K562 (cell line): ENCODE measurements around the gene CSMD2. TPM values are rescaled to one million over a fixed set of nuclear protein-coding genes. Genes with fewer than 3 reads are reported as not detected.

Experiments used
- ATAC-seq: fragments of 200-7000 bp; cut with Tn5 transposase; 3 replicates; pipeline ENCODE4 v1.9.1; 2020; ENCODE audit warnings: moderate library complexity
- BruUV-seq: library from RNA; stranded (reverse); fragments of 400-500 nt; replicated peaks from 2 replicates; lab custom pipeline; 2021; lab: Mats Ljungman, UMichigan
- CTCF ChIA-PET: fragments of 300-600 bp; formaldehyde crosslinking; extraction: SDS; loops from one replicate; lab custom pipeline; 2021; ENCODE audit warnings: low intra/inter-chr PET ratio; lab: Yijun Ruan, JAX
- POLR2A ChIA-PET: fragments of 300-600, 350-650 bp; sonication (Branson Sonifier 250); formaldehyde crosslinking; extraction: SDS; loops from one replicate; lab custom pipeline; 2021; ENCODE audit warnings: antibody characterized with exemption, inconsistent platforms; lab: Yijun Ruan, JAX
- DNase-seq, 4 experiments: peaks; one replicate each; pipeline versions ENCODE4 v3.0.0 to v3.0.0-alpha.2; 2011 to 2018; ENCODE audit warnings: low spot score in 3 of 4, mixed read lengths in 3 of 4; ENCODE audit errors: extremely low read depth in 1 of 4
- FAIRE-seq: peaks from 2 replicates; lab custom pipeline; 2011; peaks lifted over from hg19 to GRCh38; lab: Jason Lieb, UNC
- H2AFZ ChIP-seq: 2 replicates; pipeline ENCODE4 v1.6.0; 2011; ENCODE audit warnings: low read depth, low read length, control low read depth, inconsistent platforms
- H3K27ac ChIP-seq: fragments of 200-600 bp; 3 replicates; pipeline ENCODE4 v1.8.0; 2011; ENCODE audit warnings: low read depth, mild to moderate bottlenecking, control low read depth, inconsistent platforms, low read length, moderate library complexity, mixed read lengths; ENCODE audit errors: extremely low read depth
- H3K27me3 ChIP-seq, 2 experiments: fragments of 300-600 bp in 1 of 2; 2 replicates in 1 of 2; 3 replicates in 1 of 2; pipeline versions ENCODE4 v1.6.0 to v1.8.0; 2011; ENCODE audit warnings: inconsistent platforms in 2 of 2, low read length in 2 of 2, mild to moderate bottlenecking in 1 of 2, mixed read lengths in 1 of 2, moderate library complexity in 1 of 2; ENCODE audit not compliant: control insufficient read depth in 2 of 2, insufficient read depth in 2 of 2
- H3K36me3 ChIP-seq: fragments of 300-600 bp; 3 replicates; pipeline ENCODE4 v1.8.0; 2011; ENCODE audit warnings: mild to moderate bottlenecking, low read length, inconsistent platforms; ENCODE audit not compliant: control insufficient read depth, insufficient read depth
- H3K4me1 ChIP-seq, 2 experiments: fragments of 200-600 bp in 1 of 2; replicated peaks in 1 of 2; 2 replicates in 1 of 2; 3 replicates in 1 of 2; pipeline versions ENCODE4 v1.5.1 to v1.8.0; 2011; ENCODE audit warnings: inconsistent platforms in 2 of 2, low read length in 2 of 2, mild to moderate bottlenecking in 1 of 2, mixed read lengths in 1 of 2, moderate library complexity in 1 of 2; ENCODE audit not compliant: control insufficient read depth in 2 of 2, insufficient read depth in 2 of 2
- H3K4me2 ChIP-seq: 2 replicates; pipeline ENCODE4 v1.6.1; 2011; ENCODE audit warnings: low read length, control low read depth, inconsistent platforms, mixed read lengths; ENCODE audit not compliant: insufficient read depth
- H3K4me3 ChIP-seq: fragments of 200-600 bp; sonication (generic), shearing (Covaris generic); 2 replicates; pipeline ENCODE4 v1.5.1; 2016; ENCODE audit warnings: control low read depth, inconsistent platforms
- H3K79me2 ChIP-seq: fragments of 200-600 bp; 3 replicates; pipeline ENCODE4 v1.8.0; 2011; ENCODE audit warnings: low read length, inconsistent platforms; ENCODE audit not compliant: control insufficient read depth, insufficient read depth
- H3K9ac ChIP-seq, 2 experiments: 2 replicates each; pipeline versions ENCODE4 v1.6.0 to v1.6.1; 2011; ENCODE audit warnings: low read depth in 2 of 2, low read length in 2 of 2, control low read depth in 1 of 2, inconsistent platforms in 1 of 2, mild to moderate bottlenecking in 1 of 2, mixed read lengths in 1 of 2; ENCODE audit not compliant: insufficient read depth in 1 of 2
- H3K9me1 ChIP-seq: one replicate; pipeline ENCODE4 v1.6.0; 2011; ENCODE audit warnings: inconsistent platforms, mild to moderate bottlenecking, low read length, moderate library complexity; ENCODE audit not compliant: control insufficient read depth, insufficient read depth
- H3K9me3 ChIP-seq: replicated peaks from 2 replicates; pipeline ENCODE4 v1.5.1; 2011; ENCODE audit warnings: low read depth, low read length, inconsistent platforms; ENCODE audit not compliant: control insufficient read depth, insufficient read depth
- H4K20me1 ChIP-seq: replicated peaks from 2 replicates; pipeline ENCODE4 v1.6.1; 2011; ENCODE audit warnings: low read length, inconsistent platforms, mixed read lengths; ENCODE audit not compliant: control insufficient read depth, insufficient read depth
- ATF1 ChIP-seq, 2 experiments: fragments of 450-650 bp in 1 of 2; IDR thresholded peaks; 2 replicates each; pipeline ENCODE4 v1.6.1; 2016; ENCODE audit warnings: missing compliant biosample characterization in 1 of 2, missing genetic modification characterization in 1 of 2
- DMBX1 ChIP-seq: fragments of 250-450 bp; sonication (Bioruptor Pico); IDR thresholded peaks from 2 replicates; pipeline ENCODE4 v1.8.0; 2022; ENCODE audit warnings: inconsistent platforms, mild to moderate bottlenecking, moderate library complexity, borderline replicate concordance
- GTF2A2 ChIP-seq: IDR thresholded peaks from 2 replicates; pipeline ENCODE4 v1.6.1; 2016; ENCODE audit warnings: mild to moderate bottlenecking, missing genetic modification characterization, missing compliant biosample characterization
- MCM2 ChIP-seq: fragments of 450-650 bp; IDR thresholded peaks from 2 replicates; pipeline ENCODE4 v1.6.1; 2017; ENCODE audit warnings: low read depth, mild to moderate bottlenecking
- NFIX ChIP-seq: fragments of 250-450 bp; sonication (Bioruptor Pico); IDR thresholded peaks from 2 replicates; pipeline ENCODE4 v1.4.0; 2020; ENCODE audit warnings: low read depth, mild to moderate bottlenecking, moderate library complexity
- REST ChIP-seq, 2 experiments: fragments of 450-650 bp; formaldehyde crosslinking in 1 of 2; IDR thresholded peaks; 2 replicates each; pipeline versions ENCODE4 v1.4.0 to v1.6.1; 2014 to 2020; ENCODE audit warnings: mild to moderate bottlenecking in 2 of 2, borderline replicate concordance in 1 of 2, low read depth in 1 of 2
- ZNF175 ChIP-seq: fragments of 200-800 bp; sonication (Bioruptor generic); IDR thresholded peaks from 2 replicates; pipeline ENCODE4 v1.6.1; 2016; ENCODE audit warnings: low read depth, mild to moderate bottlenecking, missing genetic modification characterization, missing compliant biosample characterization
- ZNF263 ChIP-seq: sonication (generic); formaldehyde crosslinking; IDR thresholded peaks from 2 replicates; pipeline ENCODE4 v1.8.0; 2022; ENCODE audit warnings: mild to moderate bottlenecking, missing genetic modification reagents, borderline replicate concordance
- WGBS: fragments of 100-300 bp; shearing (Covaris generic); methylation state at CpG from one replicate; pipeline ENCODE4 v1.1.6; 2016; ENCODE audit warnings: low coverage, mixed read lengths; ENCODE audit not compliant: insufficient coverage; ENCODE audit errors: missing lambda C conversion rate; 5-methylcytosine and 5-hydroxymethylcytosine counted together
- in situ Hi-C: fragments of 300-500 bp; cut with MboI; formaldehyde crosslinking; loops from 4 replicates; pipeline ENCODE4 v1.15.0; 2018; ENCODE audit warnings: inconsistent platforms, mixed read lengths
- intact Hi-C: fragments of 100-400 bp; cut with micrococcal nuclease; formaldehyde crosslinking; loops from 2 replicates; pipeline ENCODE4 v1.14.2; 2022
- polyA plus RNA-seq, 8 experiments: library from polyadenylated mRNA; depleted of rRNA in 4 of 8; stranded (reverse) in 5 of 8; unstranded in 3 of 8; fragments of >200 nt; fragmentation: Nextera tagmentation in 2 of 8; fragmentation: Illumina TruSeq in 1 of 8; extraction: Ambion mirVana in 2 of 8; extraction: Trizol in 1 of 8; gene quantifications; 2 replicates each; pipeline versions ENCODE4 v1.2.1 to v1.2.3, GENCODE V29; 2011 to 2014; ENCODE audit warnings: inconsistent platforms in 1 of 8, missing spikeins in 1 of 8
- total RNA-seq, 7 experiments: library from RNA; depleted of rRNA in 6 of 7; stranded (reverse); fragments of >200 nt in 6 of 7; fragmentation: Illumina TruSeq in 2 of 7; extraction: Trizol in 2 of 7; gene quantifications; 2 replicates each; pipeline versions ENCODE4 v1.2.1 to v1.2.3, GENCODE V29; 2011 to 2021; ENCODE audit warnings: low replicate concordance in 1 of 7

CSMD2 gene
- total and polyA plus RNA-seq, 9 of the 15 experiments (the other 6 are each of a cell fraction or from before 2014, with no cell fraction given), result not detected

- no TSS peak for BruUV-seq
- H3K27me3 ChIP-seq, result no peaks in the 10 kb centered on the region
Measured at GRCh38 chr1:33880305-33880704, 284.7 kb downstream of the CSMD2 start.

More at GRCh38 chr1:33880305-33880704, 284.7 kb downstream of the CSMD2 start:
- Histone ChIP-seq H3K4me2 (no peak overlapping the region), H3K9ac (no peak overlapping the region), H3K79me2 (no peaks in the 10 kb centered on the region), H3K4me3 (no peak overlapping the region), H4K20me1 (no peaks in the 10 kb centered on the region), H2AFZ (no peak overlapping the region), H3K36me3 (no peaks in the 10 kb centered on the region), H3K9me3 (no peaks in the 10 kb centered on the region; the same call in 1 of the 2 replicates), H3K9me1 (no peaks in the 10 kb centered on the region), H3K4me1 (no peaks in the 10 kb centered on the region), H3K27ac (no peak overlapping the region)
- intact Hi-C loops, result no loop called here
- DNase-seq (no peak), FAIRE-seq (no peak), ATAC-seq (no peak)
- 0% methylated on average over 2 of the region's 2 CpGs for WGBS
- TF ChIP-seq ATF1 (CRISPR knock-in tag; IDR thresholded peaks at IDR 0.05), result no peak
- no peak for TF ChIP-seq ATF1 (tag; IDR thresholded peaks at IDR 0.05)
- TF ChIP-seq GTF2A2, result no peak
- no peak for TF ChIP-seq ZNF263 (CRISPR knock-in tag)
- TF ChIP-seq NFIX (CRISPR knock-in tag), result no peak
- TF ChIP-seq ZNF175 (CRISPR knock-in tag), result no peak
- no peak for TF ChIP-seq DMBX1 (CRISPR knock-in tag)
- TF ChIP-seq MCM2, result no peak
- peak; percentile 66 for TF ChIP-seq REST (IDR thresholded peaks at IDR 0.05; ENCODE audit: borderline replicate concordance)
- no peak for TF ChIP-seq REST (CRISPR knock-in tag; IDR thresholded peaks at IDR 0.05; ENCODE audit: low read depth)
- in situ Hi-C loops, result no loop called here
- CTCF ChIA-PET, result no interaction called here
- POLR2A ChIA-PET, result no interaction called here
